AG08396 (cell line): Measurements from ENCODE around the gene STPG3.
A peak's percentile ranks its signal among the peaks of the same experiment; 100 is the strongest.

Source experiments
- DNase-seq: peaks from one replicate; pipeline ENCODE4 v3.0.0; 2012; ENCODE audit warnings: low spot score, mixed read lengths

Gene STPG3

GRCh38 chr9:137266585-137267453 is 15.7 kb downstream of the STPG3 start:
- DNase-seq: no peak

DNA sequence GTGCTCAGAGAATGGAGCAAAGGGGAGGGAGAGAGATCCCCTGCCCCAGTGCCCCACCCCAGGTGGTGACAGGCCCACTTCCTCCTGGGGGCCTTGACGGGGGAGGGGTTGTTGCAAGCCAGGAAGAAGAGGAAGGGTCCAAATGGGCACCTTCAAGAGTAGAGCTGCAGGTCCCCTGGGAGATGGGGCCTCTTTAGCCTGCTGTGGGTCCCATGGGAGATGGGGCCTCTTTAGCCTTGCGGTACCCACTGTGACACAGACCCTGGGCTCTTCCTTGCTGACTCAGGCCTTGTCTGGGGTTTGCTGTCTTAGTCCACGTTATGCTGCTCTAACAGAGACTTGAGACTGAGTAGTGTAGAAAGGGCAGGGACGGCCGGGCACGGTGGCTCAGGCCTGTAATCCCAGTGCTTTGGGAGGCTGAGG is 16.9 kb downstream of the STPG3 start:
- no peak for DNase-seq

DNA sequence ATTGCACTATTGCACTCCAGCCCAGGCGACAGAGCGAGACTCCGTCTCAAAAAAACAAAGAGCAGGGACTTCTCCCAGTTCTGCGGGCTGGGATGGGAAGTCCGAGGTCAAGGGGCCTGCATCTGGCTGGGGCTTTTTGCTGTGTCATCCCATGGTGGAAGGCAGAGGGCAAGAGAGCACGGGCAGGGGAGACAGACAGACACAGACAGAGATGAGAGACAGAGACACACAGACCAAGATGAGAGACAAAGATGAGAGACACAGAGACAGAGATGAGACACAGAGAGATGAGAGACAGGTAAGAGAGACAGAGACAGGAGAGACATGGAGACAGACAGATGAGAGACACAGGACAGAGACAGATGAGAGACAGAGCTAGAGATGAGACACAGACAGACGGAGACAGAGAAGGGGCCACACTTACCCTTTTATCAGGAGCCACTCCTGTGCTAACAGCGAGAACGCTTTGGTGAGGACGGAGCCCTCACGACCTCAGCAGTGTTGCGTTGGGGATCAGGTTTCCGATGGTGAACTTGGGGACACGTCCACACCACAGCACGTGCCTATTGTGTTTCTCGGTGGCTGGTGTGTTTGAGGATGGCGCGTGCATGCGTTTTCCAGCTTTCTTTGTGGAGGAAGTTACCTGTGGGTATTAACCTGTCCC is 17.6 kb downstream of the STPG3 start:
- DNase-seq: no peak

- peak; percentile 88 for DNase-seq
These were observed 18.2 kb downstream of the STPG3 start for GRCh38 chr9:137269231-137269772.

DNA sequence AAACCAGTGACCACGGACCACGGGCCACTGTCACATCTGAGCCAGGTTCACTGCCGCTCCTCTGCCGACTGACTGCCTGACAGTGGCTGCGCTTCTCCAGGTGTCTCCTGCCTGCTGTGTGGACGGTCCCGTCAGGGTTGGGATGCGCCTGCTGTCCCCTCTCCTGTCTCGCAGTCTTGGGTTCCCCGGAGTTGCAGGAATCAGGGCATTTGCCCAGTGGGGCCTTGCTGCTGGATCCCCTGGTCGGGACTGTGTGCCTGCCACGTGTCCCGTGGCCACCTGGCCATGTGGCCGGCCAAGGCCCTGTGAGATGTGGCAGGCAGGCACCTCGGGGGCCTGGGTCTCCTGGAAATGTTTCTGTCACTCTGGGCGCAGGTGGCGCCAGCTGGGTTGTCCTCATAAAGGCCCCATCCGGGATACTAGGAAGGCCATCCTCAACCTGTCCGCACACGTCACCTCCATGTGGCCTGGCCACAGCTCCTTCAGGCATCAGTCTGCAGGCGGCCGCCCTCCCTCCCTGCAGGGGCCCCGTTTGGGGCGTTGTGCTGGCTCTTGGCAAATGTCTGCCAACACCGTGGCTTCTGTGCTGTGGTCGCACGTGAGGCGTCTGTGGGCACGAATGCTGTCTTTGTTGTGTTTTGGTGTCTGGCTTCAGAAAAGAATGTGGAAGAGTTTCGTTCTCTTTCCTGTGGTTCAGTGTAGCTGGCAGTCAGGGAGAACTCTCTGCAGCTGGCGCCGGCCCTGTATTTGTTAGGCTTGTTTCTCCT is 20.0 kb downstream of the STPG3 start:
- DNase-seq: no peak

DNA sequence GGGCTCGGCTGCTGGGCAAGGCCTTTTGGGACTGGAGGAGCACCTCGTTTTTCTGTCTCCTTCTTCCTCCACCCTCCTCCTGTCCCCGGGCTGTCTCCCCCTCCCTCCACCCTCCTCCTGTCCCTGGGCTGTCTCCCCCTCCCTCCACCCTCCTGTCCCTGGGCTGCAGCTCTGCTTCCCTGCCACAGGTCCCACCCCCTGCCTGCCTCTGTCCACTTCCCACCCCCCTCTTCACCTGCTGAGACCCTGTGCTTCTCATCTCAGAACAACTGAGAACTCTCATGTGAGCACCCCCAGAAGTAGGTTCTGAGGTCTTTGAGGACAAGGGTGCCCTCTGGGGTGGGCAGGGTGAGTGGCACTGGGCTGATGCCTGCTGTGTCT is 20.6 kb downstream of the STPG3 start:
- DNase-seq: no peak

- DNase-seq: no peak
These were observed 21.4 kb downstream of the STPG3 start for GRCh38 chr9:137272241-137273094.

DNA sequence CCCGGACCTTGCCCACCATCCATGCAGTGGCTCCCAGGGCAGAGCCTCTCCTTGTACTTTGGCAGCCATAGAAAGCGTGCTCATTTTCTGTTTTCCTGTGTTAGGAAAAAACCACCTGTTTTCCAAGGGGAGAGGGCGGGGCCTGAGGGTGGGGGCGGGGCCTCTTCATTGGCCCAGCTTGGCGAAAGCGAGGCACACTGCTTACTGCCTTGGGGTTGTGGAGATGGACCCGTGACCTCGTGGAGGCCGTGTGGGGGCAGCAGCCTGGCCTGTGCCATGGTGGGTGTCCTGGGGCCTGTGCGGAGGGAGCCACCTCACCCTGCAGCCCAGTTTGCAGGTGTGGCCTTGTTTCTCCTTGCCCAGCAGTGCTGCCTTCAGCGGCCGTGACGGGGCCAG is 22.0 kb downstream of the STPG3 start:
- DNase-seq: no peak

GRCh38 chr9:137273611-137274320 is 22.7 kb downstream of the STPG3 start:
- no peak for DNase-seq

DNA sequence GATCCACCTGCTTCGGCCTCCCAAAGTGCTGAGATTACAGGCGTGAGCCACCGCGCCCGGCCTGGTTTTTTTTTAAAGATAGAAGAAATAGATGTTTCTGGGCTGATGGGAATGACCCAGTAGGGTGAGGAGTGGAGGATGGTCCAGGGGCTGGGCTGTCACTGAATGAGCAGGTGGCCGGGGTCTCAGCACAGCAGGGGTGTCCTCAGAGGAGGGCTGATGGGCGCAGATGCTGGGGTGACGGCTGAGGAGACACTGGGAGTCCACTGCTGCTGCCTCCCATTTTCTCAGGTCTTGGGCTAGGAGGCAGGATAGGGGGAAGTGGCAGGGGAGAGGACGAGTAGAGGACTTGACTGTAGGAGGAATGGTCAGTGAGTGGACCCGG is 24.1 kb downstream of the STPG3 start:
- no peak for DNase-seq

- no peak for DNase-seq
These were observed 24.7 kb downstream of the STPG3 start for GRCh38 chr9:137275588-137276472.

- DNase-seq: peak; percentile 84
These were observed 25.6 kb downstream of the STPG3 start for GRCh38 chr9:137276473-137277328.

DNA sequence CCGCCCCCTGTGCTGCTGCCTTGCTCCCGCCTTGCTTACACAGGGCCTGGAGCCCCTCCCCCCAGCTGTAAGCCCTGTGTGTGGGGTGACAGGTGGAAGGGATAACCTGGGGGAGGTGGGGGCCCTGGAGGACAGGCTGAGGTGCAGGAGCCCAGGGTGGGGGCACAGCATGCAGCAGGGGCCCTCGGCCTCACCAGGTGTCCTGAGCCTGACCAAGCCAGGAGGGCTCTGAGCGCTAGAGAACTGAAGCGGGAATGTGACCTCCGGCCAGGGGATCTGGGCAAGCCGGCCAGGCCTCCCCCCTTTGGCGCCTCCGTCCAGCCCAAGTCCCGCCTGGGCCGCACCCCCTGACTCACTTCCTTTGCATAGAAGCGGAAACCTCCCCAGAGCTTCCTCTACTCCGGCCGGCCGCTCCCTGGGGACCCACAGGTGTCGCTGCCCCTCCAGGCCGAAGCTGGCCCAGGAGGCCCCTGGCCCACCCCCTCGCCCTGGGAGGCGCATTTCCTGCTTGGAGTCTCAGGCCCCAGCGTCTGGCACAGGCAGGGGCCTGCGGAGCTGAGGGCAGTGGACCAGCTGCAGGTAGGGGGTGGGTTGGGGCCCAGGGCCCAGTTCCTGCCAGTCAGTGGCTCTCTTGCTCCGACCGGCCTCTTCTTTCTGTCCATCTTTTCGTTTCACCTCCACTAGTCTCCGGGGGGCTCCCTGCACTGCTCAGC is 26.4 kb downstream of the STPG3 start, which contains the start of gene TOR4A:
Gene TOR4A, plus strand, starts transcription at position 398 of the 713 bp plus-strand sequence. CDS start 964 bp downstream, outside the sequence.
- DNase-seq: peak; percentile 93

GRCh38 chr9:137278061-137278701 is 27.1 kb downstream of the STPG3 start:
- peak; percentile 46 for DNase-seq

DNA sequence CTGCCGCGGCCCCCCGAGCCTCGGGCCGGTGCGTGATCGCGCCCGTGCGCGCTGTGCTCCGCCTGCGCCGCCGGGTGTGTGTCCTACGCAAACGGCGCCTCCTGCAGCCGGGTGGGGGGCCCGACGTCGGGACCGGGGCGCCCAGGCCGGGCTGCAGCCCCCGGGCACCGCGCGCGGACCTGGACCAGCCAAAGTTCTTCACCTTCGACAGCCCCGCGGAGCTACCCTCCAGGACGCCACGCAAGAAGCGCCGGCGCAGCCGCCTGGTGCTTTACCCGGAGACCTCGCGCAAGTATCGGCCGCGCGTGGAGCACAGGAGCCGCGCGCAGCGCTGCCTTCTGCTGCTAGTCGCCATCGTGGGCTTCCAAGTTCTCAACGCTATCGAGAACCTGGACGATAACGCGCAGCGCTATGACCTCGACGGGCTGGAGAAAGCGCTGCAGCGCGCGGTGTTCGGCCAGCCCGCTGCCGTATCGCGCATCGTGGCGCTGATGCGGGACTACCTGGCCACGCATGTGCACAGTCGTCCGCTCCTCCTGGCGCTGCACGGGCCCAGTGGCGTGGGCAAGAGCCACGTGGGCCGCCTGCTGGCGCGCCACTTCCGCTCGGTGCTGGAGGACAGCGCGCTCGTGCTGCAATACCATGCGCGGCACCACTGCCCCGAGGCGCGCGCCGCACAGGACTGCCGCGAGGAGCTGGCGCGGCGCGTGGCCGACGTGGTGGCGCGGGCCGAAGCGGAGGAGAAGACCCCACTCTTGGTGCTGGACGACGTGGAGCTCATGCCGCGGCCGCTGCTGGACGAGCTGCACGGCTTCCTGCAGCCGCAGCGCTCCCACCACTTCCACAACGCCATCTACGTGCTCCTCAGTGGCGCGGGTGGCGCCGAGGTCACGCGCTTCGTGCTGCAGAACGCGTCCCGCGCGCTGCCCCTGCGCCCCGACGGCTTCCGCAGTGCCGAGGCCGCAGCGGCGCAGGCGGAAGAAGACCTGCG is 27.9 kb downstream of the STPG3 start:
- no peak for DNase-seq

DNA sequence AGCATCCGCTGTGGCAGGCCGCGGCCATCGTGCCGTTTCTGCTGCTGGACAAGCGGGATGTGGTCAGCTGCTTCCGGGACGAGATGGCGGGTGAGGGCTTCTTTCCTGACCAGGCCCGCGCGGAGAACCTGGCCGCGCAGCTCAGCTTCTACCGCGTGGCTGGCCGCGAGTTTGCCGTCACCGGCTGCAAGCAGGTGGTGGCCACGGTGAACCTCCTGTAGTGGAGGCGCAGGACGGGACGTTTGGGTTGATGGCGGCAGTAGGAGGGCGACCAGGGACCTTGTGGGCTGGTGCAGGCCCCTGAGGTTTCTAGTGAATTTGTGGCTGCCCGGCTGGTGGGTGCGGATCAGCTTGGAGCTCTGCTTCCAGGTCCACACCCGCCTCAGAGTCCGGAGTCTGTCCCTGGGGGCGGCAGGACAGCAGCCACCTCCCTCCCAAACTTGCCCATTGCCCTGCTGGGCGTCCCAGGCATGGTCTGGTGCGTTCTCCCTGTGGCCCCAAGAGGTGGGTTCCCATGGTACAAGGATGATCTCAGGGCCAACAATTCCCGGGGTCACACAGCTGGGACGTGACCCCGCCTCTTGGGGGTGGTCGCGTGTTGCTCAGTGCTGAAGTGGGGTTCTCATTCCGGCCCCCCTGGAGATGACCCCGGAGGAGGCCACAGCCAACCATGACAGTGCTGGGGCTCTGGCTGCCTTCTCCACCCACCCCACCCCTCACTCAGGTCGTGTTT is 28.8 kb downstream of the STPG3 start:
- no peak for DNase-seq
